Measurements from ENCODE around the gene KDM4B.

Gene KDM4B

GRCh38 chr19:4981681-4981958, 12.7 kb downstream of the KDM4B start:
- intact Hi-C loops (cut with DNase I), result no loop called here
- peak in 1 of 10 donors; percentile 74 for DNase-seq

GRCh38 chr19:4983346-4984105, 14.6 kb downstream of the KDM4B start:
- DNase-seq, result peak in 2 of 10 donors; percentile 53 to 59
- intact Hi-C loops (cut with DNase I), result no loop called here

- peak in 3 of 10 donors; percentile 48 to 76 (median 49) for DNase-seq
- intact Hi-C loops (cut with DNase I), result no loop called here
Measured at GRCh38 chr19:4984106-4984380, 15.1 kb downstream of the KDM4B start.

- intact Hi-C loops (cut with DNase I), result no loop called here
- peak in 3 of 10 donors; percentile 35 to 79 (median 64) for DNase-seq
Measured at GRCh38 chr19:4984438-4984990, 15.6 kb downstream of the KDM4B start.

- intact Hi-C loops (cut with DNase I), result no loop called here
Measured at GRCh38 chr19:4985551-4985991, 16.7 kb downstream of the KDM4B start.

GRCh38 chr19:4986056-4986455, 17.1 kb downstream of the KDM4B start:
- peak in 1 of 10 donors; percentile 62 for DNase-seq
- intact Hi-C loops (cut with DNase I), result no loop called here

More at GRCh38 chr19:4985551-4985991, 16.7 kb downstream of the KDM4B start:
- DNase-seq, result peak in 5 of 10 donors; percentile 20 to 92 (median 86)

GRCh38 chr19:4986471-4986891, 17.6 kb downstream of the KDM4B start:
- DNase-seq, result peak in 3 of 10 donors; percentile 62 to 76 (median 75)

GRCh38 chr19:4987256-4987655, 18.3 kb downstream of the KDM4B start:
- DNase-seq, result peak in 1 of 10 donors; percentile 36
- intact Hi-C loops (cut with DNase I), result no loop called here

More at GRCh38 chr19:4986471-4986891, 17.6 kb downstream of the KDM4B start:
- intact Hi-C loops (cut with DNase I), result no loop called here

GRCh38 chr19:4987692-4988370, 18.9 kb downstream of the KDM4B start:
- peak in 2 of 10 donors; percentile 64 to 84 for DNase-seq

GRCh38 chr19:4988770-4989251, 19.9 kb downstream of the KDM4B start:
- intact Hi-C loops (cut with DNase I), result no loop called here
- DNase-seq, result peak in 3 of 10 donors; percentile 47 to 81 (median 55)

More at GRCh38 chr19:4987692-4988370, 18.9 kb downstream of the KDM4B start:
- intact Hi-C loops (cut with DNase I), result no loop called here

- intact Hi-C loops (cut with DNase I), result no loop called here
- DNase-seq, result peak in 3 of 10 donors; percentile 44 to 69 (median 53)
Measured at GRCh38 chr19:4990306-4990705, 21.4 kb downstream of the KDM4B start.

- intact Hi-C loops (cut with DNase I), result no loop called here
- DNase-seq, result peak in 3 of 10 donors; percentile 9 to 43 (median 38)
Measured at GRCh38 chr19:4991538-4991937, 22.6 kb downstream of the KDM4B start.

GRCh38 chr19:4991996-4992698, 23.2 kb downstream of the KDM4B start:
- DNase-seq, result peak in 2 of 10 donors; percentile 3 to 52
- intact Hi-C loops (cut with DNase I), result no loop called here

GRCh38 chr19:4993683-4994082, 24.8 kb downstream of the KDM4B start:
- no peak for DNase-seq
- intact Hi-C loops (cut with DNase I), result no loop called here

GRCh38 chr19:4996701-4997100, 27.8 kb downstream of the KDM4B start:
- intact Hi-C loops (cut with DNase I), result no loop called here
- peak in 1 of 10 donors; percentile 23 for DNase-seq

GRCh38 chr19:4997297-4997696, 28.4 kb downstream of the KDM4B start:
- intact Hi-C loops (cut with DNase I), result no loop called here
- peak in 1 of 10 donors; percentile 44 for DNase-seq

GRCh38 chr19:5000120-5000611, 31.3 kb downstream of the KDM4B start:
- intact Hi-C loops (cut with DNase I), result no loop called here

GRCh38 chr19:5001615-5002014, 32.7 kb downstream of the KDM4B start:
- peak in 3 of 10 donors; percentile 56 to 92 (median 76) for DNase-seq
- intact Hi-C loops (cut with DNase I), result no loop called here

More at GRCh38 chr19:5000120-5000611, 31.3 kb downstream of the KDM4B start:
- no peak for DNase-seq

- intact Hi-C loops (cut with DNase I), result no loop called here
- DNase-seq, result peak in 1 of 10 donors; percentile 22
Measured at GRCh38 chr19:5002143-5002542, 33.2 kb downstream of the KDM4B start.

- DNase-seq, result peak in 1 of 10 donors; percentile 64
- intact Hi-C loops (cut with DNase I), result no loop called here
Measured at GRCh38 chr19:5003781-5004180, 34.9 kb downstream of the KDM4B start.

All from posterior cingulate gyrus (tissue), 11 donors.